Chondrocyte (in vitro differentiated cells): Measurements from ENCODE around the gene ARAP2. TPM values are rescaled to one million over a fixed set of nuclear protein-coding genes. Genes with fewer than 3 reads are reported as not detected.

Source experiments
- DNase-seq: peaks from one replicate; pipeline ENCODE4 v3.0.0; 2021; ENCODE audit warnings: mixed read lengths, low spot score
- H3K27ac Mint-ChIP-seq: one replicate; pipeline ENCODE4 v1.8.0; 2021; ENCODE audit warnings: mild to moderate bottlenecking, moderate library complexity, mixed read lengths; ENCODE audit not compliant: unreplicated experiment
- H3K27me3 Mint-ChIP-seq: 2 replicates; pipeline ENCODE4 v1.8.0; 2021; ENCODE audit warnings: low read depth, mixed read lengths
- H3K36me3 Mint-ChIP-seq: 2 replicates; pipeline ENCODE4 v1.8.0; 2021; ENCODE audit warnings: low read depth, mixed read lengths
- H3K4me1 Mint-ChIP-seq: 2 replicates; pipeline ENCODE4 v1.8.0; 2021; ENCODE audit warnings: low read depth, mild to moderate bottlenecking, mixed read lengths
- H3K4me3 Mint-ChIP-seq: one replicate; pipeline ENCODE4 v1.8.0; 2021; ENCODE audit warnings: mild to moderate bottlenecking, moderate library complexity, mixed read lengths; ENCODE audit not compliant: unreplicated experiment
- H3K9me3 Mint-ChIP-seq: 2 replicates; pipeline ENCODE4 v1.8.0; 2021; ENCODE audit warnings: low read depth, mixed read lengths
- CTCF ChIP-seq: fragments of 200-600 bp; sonication (generic); IDR thresholded peaks from 2 replicates; pipeline ENCODE4 v1.5.0; 2021; ENCODE audit warnings: antibody characterized with exemption, mild to moderate bottlenecking, moderate library complexity
- total RNA-seq: library from RNA; stranded (reverse); gene quantifications from 3 replicates; pipeline ENCODE4 v1.2.1, GENCODE V29; 2021

The ARAP2 gene
- total RNA-seq, 1 donor from 2014 or later: 1.6 TPM

GRCh38 chr4:36128689-36129088, 115.6 kb downstream of the ARAP2 start:
- H3K27me3 Mint-ChIP-seq: no peaks in the 10 kb centered on the region
- H3K9me3 Mint-ChIP-seq: no peaks in the 10 kb centered on the region
- peaks cover 11% of the 10 kb centered on the region for H3K4me1 Mint-ChIP-seq
- no peak for TF ChIP-seq CTCF
- no peak overlapping the region for H3K27ac Mint-ChIP-seq
- H3K4me3 Mint-ChIP-seq: no peak overlapping the region
- DNase-seq: no peak
- H3K36me3 Mint-ChIP-seq: no peaks in the 10 kb centered on the region

- Mint-ChIP-seq H3K9me3 (no peaks in the 10 kb centered on the region), H3K27ac (no peak overlapping the region), H3K4me1 (no peaks in the 10 kb centered on the region), H3K27me3 (no peaks in the 10 kb centered on the region), H3K36me3 (no peaks in the 10 kb centered on the region), H3K4me3 (no peak overlapping the region)
- no peak for DNase-seq
- no peak for TF ChIP-seq CTCF
These were observed 120.4 kb downstream of the ARAP2 start for GRCh38 chr4:36123906-36124305.

- Mint-ChIP-seq H3K36me3 (no peaks in the 10 kb centered on the region), H3K27ac (no peak overlapping the region), H3K4me3 (no peak overlapping the region), H3K27me3 (no peaks in the 10 kb centered on the region), H3K4me1 (peaks cover 3% of the 10 kb centered on the region), H3K9me3 (no peaks in the 10 kb centered on the region)
- TF ChIP-seq CTCF: no peak
- no peak for DNase-seq
These were observed 129.0 kb downstream of the ARAP2 start for GRCh38 chr4:36115312-36115711.

GRCh38 chr4:36111172-36111571, 133.1 kb downstream of the ARAP2 start:
- Mint-ChIP-seq H3K36me3 (no peaks in the 10 kb centered on the region), H3K9me3 (no peaks in the 10 kb centered on the region), H3K4me3 (no peak overlapping the region), H3K4me1 (peaks cover 3% of the 10 kb centered on the region), H3K27ac (no peak overlapping the region), H3K27me3 (no peaks in the 10 kb centered on the region)
- DNase-seq: no peak
- TF ChIP-seq CTCF: no peak

GRCh38 chr4:36099509-36099908, 144.8 kb downstream of the ARAP2 start:
- Mint-ChIP-seq H3K27me3 (no peaks in the 10 kb centered on the region), H3K27ac (no peak overlapping the region), H3K4me3 (no peak overlapping the region), H3K36me3 (no peaks in the 10 kb centered on the region), H3K9me3 (peaks cover 19% of the 10 kb centered on the region), H3K4me1 (peaks cover 6% of the 10 kb centered on the region)
- no peak for DNase-seq
- no peak for TF ChIP-seq CTCF
